Measurements from ENCODE around the gene RHOD. TPM values are rescaled to one million over a fixed set of nuclear protein-coding genes. Genes with fewer than 3 reads are reported as not detected.
A peak's percentile ranks its signal among the peaks of the same experiment; 100 is the strongest.

RHOD gene
- total and polyA plus RNA-seq, 2 of the 8 experiments (the other 6 are each of a cell fraction or from before 2014, with no cell fraction given), result 12.1 to 17.6 TPM

GRCh38 chr11:67007126-67007525 lies 49.5 kb upstream of the RHOD start:
- Histone ChIP-seq H2AFZ (ENCODE audit: low read length) (no peak overlapping the region), H2BK120ac (replicated peaks; ENCODE audit: low read depth, low read length) (no peak overlapping the region), H3K36me3 (ENCODE audit: control insufficient read depth in 2 of 4, insufficient read depth in 4 of 4, low read length in 3 of 4) (no peaks in the 10 kb centered on the region), H3K9me3 (ENCODE audit: insufficient read depth in 2 of 2, low read depth in 1 of 2, low read length in 1 of 2) (no peaks in the 10 kb centered on the region), H2BK15ac (ENCODE audit: low read length) (peak overlapping the region; percentile 9; the same call in 1 of the 2 replicates), H3K4ac (replicated peaks; ENCODE audit: insufficient read length, low read depth, low read length) (no peak overlapping the region), H3K56ac (replicated peaks; ENCODE audit: insufficient read length, low read depth, low read length) (no peak overlapping the region), H3K9ac (replicated peaks in 1 of 4; ENCODE audit: extremely low read depth in 1 of 4, low read depth in 3 of 4, low read length in 3 of 4) (no peak overlapping the region), H4K91ac (replicated peaks; ENCODE audit: insufficient read length, low read length) (peak overlapping the region; percentile 25), H4K5ac (ENCODE audit: insufficient read length, low read depth, low read length) (peak overlapping the region; percentile 16), H2BK20ac (ENCODE audit: low read length) (0 out of 2 replicates have a peak overlapping the region, but pooled peaks have one; percentile 72), H3K4me3 (ENCODE audit: extremely low read depth in 1 of 4, insufficient read depth in 2 of 4, low read depth in 3 of 4, low read length in 4 of 4) (no peak overlapping the region), H4K20me1 (replicated peaks in 1 of 2; ENCODE audit: control insufficient read depth in 1 of 2, insufficient read depth in 2 of 2, low read length in 2 of 2) (no peaks in the 10 kb centered on the region), H3K27me3 (replicated peaks in 1 of 4; ENCODE audit: control insufficient read depth in 3 of 4, extremely low read depth in 1 of 4, insufficient read depth in 3 of 4, low read length in 3 of 4) (no peaks in the 10 kb centered on the region), H3K4me2 (ENCODE audit: insufficient read depth in 1 of 2, low read depth in 2 of 2, low read length in 2 of 2) (peak overlapping the region; percentile 15 to 70; a peak in 2 of 4 replicates), H2AK5ac (ENCODE audit: low read depth, low read length) (peak overlapping the region; percentile 17; the same call in 1 of the 2 replicates), H4K8ac (ENCODE audit: extremely low read depth, insufficient read depth, low read length) (peak overlapping the region; percentile 93; the same call in 1 of the 2 replicates), H2BK5ac (ENCODE audit: low read depth, low read length) (peak overlapping the region; percentile 73), H3K18ac (ENCODE audit: extremely low read depth, low read length) (peak overlapping the region; percentile 17; the same call in 1 of the 2 replicates), H3K14ac (ENCODE audit: insufficient read length) (no peak overlapping the region), H3K23ac (ENCODE audit: insufficient read length) (no peak overlapping the region), H3K79me1 (ENCODE audit: low read depth, low read length) (no peaks in the 10 kb centered on the region), H3K27ac (ENCODE audit: low read depth, low read length) (no peak overlapping the region; the same call in 1 of the 2 replicates), H2BK12ac (ENCODE audit: low read depth, low read length) (0 out of 2 replicates have a peak overlapping the region, but pooled peaks have one; percentile 29), H3K23me2 (ENCODE audit: low read depth, low read length) (no peaks in the 10 kb centered on the region; the same call in 1 of the 2 replicates), H3K79me2 (ENCODE audit: control insufficient read depth in 1 of 2, insufficient read depth in 2 of 2, low read length in 2 of 2) (no peaks in the 10 kb centered on the region), H3K4me1 (replicated peaks in 1 of 4; ENCODE audit: control insufficient read depth in 3 of 4, insufficient read depth in 4 of 4, low read length in 3 of 4) (peaks cover 7 to 14% (median 10%) of the 10 kb centered on the region in 4 experiments)
- TF ChIP-seq ATF3 (IDR thresholded peaks at IDR 0.05; ENCODE audit: insufficient read depth, low read depth, low read length) (no peak), GTF2F1 (IDR thresholded peaks at IDR 0.05; ENCODE audit: borderline replicate concordance, low read depth, low read length) (no peak), RAD21 (IDR thresholded peaks at IDR 0.05 in 1 of 2, conservative IDR thresholded peaks at IDR 0.05 in 1 of 2; ENCODE audit: low read depth in 2 of 2, low read length in 2 of 2) (no peak)
- ChIA-PET POLR2A (ENCODE audit: partially characterized antibody) (interaction anchor here (1.3 kb wide), 1 partner anchor 14 kb away, joined by 5 read pairs; no protein-coding TSS in a partner anchor), CTCF (ENCODE audit: partially characterized antibody) (interaction anchor here (0.7 to 2.3 kb wide), 5 partner anchors 8 to 155 kb away, joined by 3 to 10 read pairs (median 4); no protein-coding TSS in a partner anchor)
- WGBS, 2 experiments (ENCODE audit: extremely low coverage in 1 of 2, insufficient coverage in 1 of 2, insufficient read length in 1 of 2, insufficient replicate concordance in 2 of 2, low coverage in 1 of 2, low lambda C conversion rate in 2 of 2, missing lambda C conversion rate in 1 of 2), result 100% methylated on average over 7 of the region's 7 CpGs; no CpG with 5 or more reads in 1 of the 2 experiments
- FAIRE-seq (no peak), DNase-seq (ENCODE audit: low read depth in 1 of 2, low spot score in 2 of 2) (no peak)

Measured in H1 (cell line).